Amniotic stem cell (primary cell): ENCODE measurements around the gene CD300E.
"Not testable (repeated sequence)": the region's sequence is repeated elsewhere in the genome, so short reads cannot be mapped to it uniquely, and the experiment has no call there.

Experiments used
- DNase-seq: peaks from one replicate; lab custom pipeline; 2025; lab: John Stamatoyannopoulos, UW

The CD300E gene

GRCh38 chr17:74635418-74635817 is 11.9 kb upstream of the CD300E start:
- DNase-seq = no peak

- no peak for DNase-seq
Observed at GRCh38 chr17:74633326-74633725, 9.8 kb upstream of the CD300E start.

- DNase-seq = no peak
Observed at GRCh38 chr17:74632617-74633016, 9.1 kb upstream of the CD300E start.

GRCh38 chr17:74631468-74632450 is 8.2 kb upstream of the CD300E start:
- DNase-seq = no peak

- not testable (repeated sequence) for DNase-seq
Observed at GRCh38 chr17:74630251-74630650, 6.7 kb upstream of the CD300E start.

- DNase-seq = no peak
Observed at GRCh38 chr17:74625661-74626060, 2.1 kb upstream of the CD300E start.

GRCh38 chr17:74624131-74624530 is 593 bp upstream of the CD300E start:
- no peak for DNase-seq

GRCh38 chr17:74619077-74619673 is 4.4 kb downstream of the CD300E start:
- no peak for DNase-seq

- no peak for DNase-seq
Observed at GRCh38 chr17:74618451-74618850, 5.1 kb downstream of the CD300E start.

GRCh38 chr17:74616696-74617095 is 6.8 kb downstream of the CD300E start:
- no peak for DNase-seq

- no peak for DNase-seq
Observed at GRCh38 chr17:74612046-74612445, 11.5 kb downstream of the CD300E start.

GRCh38 chr17:74610108-74610507 is 13.4 kb downstream of the CD300E start:
- no peak for DNase-seq

- no peak for DNase-seq
Observed at GRCh38 chr17:74608511-74608910, 15.0 kb downstream of the CD300E start.

GRCh38 chr17:74607221-74607620 is 16.3 kb downstream of the CD300E start:
- no peak for DNase-seq

GRCh38 chr17:74606050-74606449 is 17.5 kb downstream of the CD300E start:
- DNase-seq = no peak

- peak; percentile 14 for DNase-seq
Observed at GRCh38 chr17:74605361-74605760, 18.2 kb downstream of the CD300E start.

GRCh38 chr17:74604761-74605160 is 18.8 kb downstream of the CD300E start:
- no peak for DNase-seq

- no peak for DNase-seq
Observed at GRCh38 chr17:74604200-74604599, 19.3 kb downstream of the CD300E start.

GRCh38 chr17:74603746-74604145 is 19.8 kb downstream of the CD300E start:
- no peak for DNase-seq

- no peak for DNase-seq
Observed at GRCh38 chr17:74603037-74603635, 20.4 kb downstream of the CD300E start.

GRCh38 chr17:74601944-74602572 is 21.5 kb downstream of the CD300E start:
- DNase-seq = no peak

GRCh38 chr17:74599448-74599939 is 24.0 kb downstream of the CD300E start:
- DNase-seq = no peak
